ENCODE data around the gene DIP2C.

DNA sequence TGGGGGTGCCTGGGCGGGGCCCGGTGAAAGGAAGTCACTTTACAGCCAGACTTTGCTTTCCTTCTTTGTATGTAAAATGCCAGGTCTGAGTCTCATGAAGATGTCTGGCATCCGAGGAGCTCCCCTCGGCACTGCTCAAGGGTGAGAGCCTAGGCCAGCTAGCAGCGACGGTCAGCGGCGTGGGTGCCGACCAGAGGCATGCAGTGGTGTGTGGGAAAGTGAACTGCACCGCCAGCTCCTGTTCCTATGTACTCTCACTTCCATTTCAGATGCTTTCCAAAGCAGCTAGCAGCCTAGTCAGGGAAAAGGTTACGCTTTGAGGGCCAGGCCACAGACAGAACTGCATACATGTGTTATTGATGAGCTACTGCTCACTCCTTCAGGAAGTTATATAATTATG, 381.4 kb downstream of the DIP2C start:
- TF ChIP-seq, protein P1, sequence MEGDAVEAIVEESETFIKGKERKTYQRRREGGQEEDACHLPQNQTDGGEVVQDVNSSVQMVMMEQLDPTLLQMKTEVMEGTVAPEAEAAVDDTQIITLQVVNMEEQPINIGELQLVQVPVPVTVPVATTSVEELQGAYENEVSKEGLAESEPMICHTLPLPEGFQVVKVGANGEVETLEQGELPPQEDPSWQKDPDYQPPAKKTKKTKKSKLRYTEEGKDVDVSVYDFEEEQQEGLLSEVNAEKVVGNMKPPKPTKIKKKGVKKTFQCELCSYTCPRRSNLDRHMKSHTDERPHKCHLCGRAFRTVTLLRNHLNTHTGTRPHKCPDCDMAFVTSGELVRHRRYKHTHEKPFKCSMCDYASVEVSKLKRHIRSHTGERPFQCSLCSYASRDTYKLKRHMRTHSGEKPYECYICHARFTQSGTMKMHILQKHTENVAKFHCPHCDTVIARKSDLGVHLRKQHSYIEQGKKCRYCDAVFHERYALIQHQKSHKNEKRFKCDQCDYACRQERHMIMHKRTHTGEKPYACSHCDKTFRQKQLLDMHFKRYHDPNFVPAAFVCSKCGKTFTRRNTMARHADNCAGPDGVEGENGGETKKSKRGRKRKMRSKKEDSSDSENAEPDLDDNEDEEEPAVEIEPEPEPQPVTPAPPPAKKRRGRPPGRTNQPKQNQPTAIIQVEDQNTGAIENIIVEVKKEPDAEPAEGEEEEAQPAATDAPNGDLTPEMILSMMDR (IDR thresholded peaks at IDR 0.05), result no peak
- no peak for TF ChIP-seq TEAD4 (CRISPR knock-in tag; IDR thresholded peaks at IDR 0.05)
- TF ChIP-seq, protein P2, sequence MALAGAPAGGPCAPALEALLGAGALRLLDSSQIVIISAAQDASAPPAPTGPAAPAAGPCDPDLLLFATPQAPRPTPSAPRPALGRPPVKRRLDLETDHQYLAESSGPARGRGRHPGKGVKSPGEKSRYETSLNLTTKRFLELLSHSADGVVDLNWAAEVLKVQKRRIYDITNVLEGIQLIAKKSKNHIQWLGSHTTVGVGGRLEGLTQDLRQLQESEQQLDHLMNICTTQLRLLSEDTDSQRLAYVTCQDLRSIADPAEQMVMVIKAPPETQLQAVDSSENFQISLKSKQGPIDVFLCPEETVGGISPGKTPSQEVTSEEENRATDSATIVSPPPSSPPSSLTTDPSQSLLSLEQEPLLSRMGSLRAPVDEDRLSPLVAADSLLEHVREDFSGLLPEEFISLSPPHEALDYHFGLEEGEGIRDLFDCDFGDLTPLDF (CRISPR knock-in tag; IDR thresholded peaks at IDR 0.05), result no peak
- no peak for TF ChIP-seq ZNF121 (CRISPR knock-in tag; IDR thresholded peaks at IDR 0.05)
- TF ChIP-seq, protein P3, sequence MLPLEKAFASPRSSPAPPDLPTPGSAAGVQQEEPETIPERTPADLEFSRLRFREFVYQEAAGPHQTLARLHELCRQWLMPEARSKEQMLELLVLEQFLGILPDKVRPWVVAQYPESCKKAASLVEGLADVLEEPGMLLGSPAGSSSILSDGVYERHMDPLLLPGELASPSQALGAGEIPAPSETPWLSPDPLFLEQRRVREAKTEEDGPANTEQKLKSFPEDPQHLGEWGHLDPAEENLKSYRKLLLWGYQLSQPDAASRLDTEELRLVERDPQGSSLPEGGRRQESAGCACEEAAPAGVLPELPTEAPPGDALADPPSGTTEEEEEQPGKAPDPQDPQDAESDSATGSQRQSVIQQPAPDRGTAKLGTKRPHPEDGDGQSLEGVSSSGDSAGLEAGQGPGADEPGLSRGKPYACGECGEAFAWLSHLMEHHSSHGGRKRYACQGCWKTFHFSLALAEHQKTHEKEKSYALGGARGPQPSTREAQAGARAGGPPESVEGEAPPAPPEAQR (CRISPR knock-in tag; IDR thresholded peaks at IDR 0.05), result no peak
- TF ChIP-seq ZNF232 (CRISPR knock-in tag; IDR thresholded peaks at IDR 0.05), result no peak
- TF ChIP-seq, protein P4, sequence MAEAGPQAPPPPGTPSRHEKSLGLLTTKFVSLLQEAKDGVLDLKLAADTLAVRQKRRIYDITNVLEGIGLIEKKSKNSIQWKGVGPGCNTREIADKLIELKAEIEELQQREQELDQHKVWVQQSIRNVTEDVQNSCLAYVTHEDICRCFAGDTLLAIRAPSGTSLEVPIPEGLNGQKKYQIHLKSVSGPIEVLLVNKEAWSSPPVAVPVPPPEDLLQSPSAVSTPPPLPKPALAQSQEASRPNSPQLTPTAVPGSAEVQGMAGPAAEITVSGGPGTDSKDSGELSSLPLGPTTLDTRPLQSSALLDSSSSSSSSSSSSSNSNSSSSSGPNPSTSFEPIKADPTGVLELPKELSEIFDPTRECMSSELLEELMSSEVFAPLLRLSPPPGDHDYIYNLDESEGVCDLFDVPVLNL (CRISPR knock-in tag; IDR thresholded peaks at IDR 0.05; ENCODE audit: borderline replicate concordance, low read depth), result no peak
- no peak for TF ChIP-seq CREB1 (CRISPR knock-in tag; IDR thresholded peaks at IDR 0.05)
- TF ChIP-seq NR1H2 (CRISPR knock-in tag; IDR thresholded peaks at IDR 0.05), result no peak
- TF ChIP-seq, protein P5, sequence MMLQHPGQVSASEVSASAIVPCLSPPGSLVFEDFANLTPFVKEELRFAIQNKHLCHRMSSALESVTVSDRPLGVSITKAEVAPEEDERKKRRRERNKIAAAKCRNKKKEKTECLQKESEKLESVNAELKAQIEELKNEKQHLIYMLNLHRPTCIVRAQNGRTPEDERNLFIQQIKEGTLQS (CRISPR knock-in tag; conservative IDR thresholded peaks at IDR 0.05), result no peak
- TF ChIP-seq, protein P6, sequence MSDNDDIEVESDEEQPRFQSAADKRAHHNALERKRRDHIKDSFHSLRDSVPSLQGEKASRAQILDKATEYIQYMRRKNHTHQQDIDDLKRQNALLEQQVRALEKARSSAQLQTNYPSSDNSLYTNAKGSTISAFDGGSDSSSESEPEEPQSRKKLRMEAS (CRISPR knock-in tag; IDR thresholded peaks at IDR 0.05), result no peak

Measured in WTC11 (cell line).